Activated CD4-positive, alpha-beta memory T cell treated with anti-CD3 and anti-CD28 coated beads for 36 hours (primary cell): ENCODE results near the gene TNFSF10. TPM values are rescaled to one million over a fixed set of nuclear protein-coding genes. Genes with fewer than 3 reads are reported as not detected.

ENCODE experiments used
- CTCF ChIA-PET: fragments of 350-600 bp; sonication (Branson Sonifier 250); formaldehyde crosslinking; loops from one replicate; lab custom pipeline; 2021; ENCODE audit warnings: antibody characterized with exemption, inconsistent platforms; lab: Charles Lee
- POLR2A ChIA-PET: fragments of 350-600 bp; sonication (Branson Sonifier 250); formaldehyde crosslinking; loops from one replicate; lab custom pipeline; 2021; ENCODE audit warnings: antibody characterized with exemption; lab: Charles Lee
- DNase-seq: peaks from one replicate; pipeline ENCODE4 v3.0.0-alpha.2; 2020
- H3K27ac Mint-ChIP-seq: one replicate; pipeline ENCODE4 v1.8.0; 2021; ENCODE audit warnings: mixed read lengths
- H3K27me3 Mint-ChIP-seq: one replicate; pipeline ENCODE4 v1.8.0; 2021; ENCODE audit warnings: mixed read lengths
- H3K36me3 Mint-ChIP-seq: one replicate; pipeline ENCODE4 v1.8.0; 2021; ENCODE audit warnings: mixed read lengths
- H3K4me1 Mint-ChIP-seq: one replicate; pipeline ENCODE4 v1.8.0; 2021; ENCODE audit warnings: low read depth, mixed read lengths
- H3K4me3 Mint-ChIP-seq: one replicate; pipeline ENCODE4 v1.8.0; 2021; ENCODE audit warnings: mild to moderate bottlenecking, mixed read lengths
- H3K9me3 Mint-ChIP-seq: one replicate; pipeline ENCODE4 v1.8.0; 2021; ENCODE audit warnings: mixed read lengths
- intact Hi-C: fragments of 100-400 bp; cut with micrococcal nuclease; formaldehyde crosslinking; loops from one replicate; pipeline ENCODE4 v1.15.1; 2023
- total RNA-seq, 2 experiments: library from RNA; stranded (reverse); gene quantifications; one replicate each; pipeline ENCODE4 v1.2.3, GENCODE V29; 2021

TNFSF10 gene
- total RNA-seq, 2 experiments from 2014 or later = 30.1 to 31.8 TPM

- POLR2A ChIA-PET = interaction anchor here (1.4 kb wide), 1 partner anchor 27 kb away, joined by 5 read pairs; no protein-coding TSS in a partner anchor
- no peaks in the 10 kb centered on the region for H3K27me3 Mint-ChIP-seq
- DNase-seq = peak; percentile 37
Observed at GRCh38 chr3:172557515-172558220, 34.4 kb upstream of the TNFSF10 start.

GRCh38 chr3:172553526-172554252 is 30.5 kb upstream of the TNFSF10 start:
- ChIA-PET CTCF (interaction anchor here (0.7 kb wide), 1 partner anchor 92 kb away, joined by 3 read pairs; no protein-coding TSS in a partner anchor), POLR2A (no interaction called here)
- DNase-seq = no peak
- Mint-ChIP-seq H3K36me3 (no peaks in the 10 kb centered on the region), H3K9me3 (no peaks in the 10 kb centered on the region), H3K4me1 (peaks cover 32% of the 10 kb centered on the region), H3K27ac (no peak overlapping the region), H3K27me3 (no peaks in the 10 kb centered on the region), H3K4me3 (no peak overlapping the region)
- intact Hi-C loops = no loop called here

More at GRCh38 chr3:172557515-172558220, 34.4 kb upstream of the TNFSF10 start:
- H3K4me3 Mint-ChIP-seq = no peak overlapping the region
- H3K9me3 Mint-ChIP-seq = no peaks in the 10 kb centered on the region
- no peak overlapping the region for H3K27ac Mint-ChIP-seq
- CTCF ChIA-PET = interaction anchor here (0.5 to 1.4 kb wide), 4 partner anchors 39 to 179 kb away, joined by 3 to 4 read pairs (median 4); no protein-coding TSS in a partner anchor
- intact Hi-C loops = no loop called here
- peaks cover 26% of the 10 kb centered on the region for H3K4me1 Mint-ChIP-seq
- H3K36me3 Mint-ChIP-seq = no peaks in the 10 kb centered on the region

- ChIA-PET POLR2A (no interaction called here), CTCF (no interaction called here)
- intact Hi-C loops = no loop called here
- Mint-ChIP-seq H3K27ac (no peak overlapping the region), H3K27me3 (no peaks in the 10 kb centered on the region), H3K36me3 (no peaks in the 10 kb centered on the region), H3K4me1 (peaks cover 25% of the 10 kb centered on the region), H3K4me3 (no peak overlapping the region), H3K9me3 (no peaks in the 10 kb centered on the region)
- DNase-seq = no peak
Observed at GRCh38 chr3:172552607-172553006, 29.4 kb upstream of the TNFSF10 start.

GRCh38 chr3:172551874-172552273 is 28.6 kb upstream of the TNFSF10 start:
- Mint-ChIP-seq H3K27ac (no peak overlapping the region), H3K27me3 (no peaks in the 10 kb centered on the region), H3K36me3 (no peaks in the 10 kb centered on the region), H3K9me3 (no peaks in the 10 kb centered on the region), H3K4me3 (no peak overlapping the region), H3K4me1 (peaks cover 24% of the 10 kb centered on the region)
- POLR2A ChIA-PET = interaction anchor here (2.1 kb wide), 1 partner anchor 29 kb away, joined by 11 read pairs; the partner anchor contains the start of gene TNFSF10
- no peak for DNase-seq
- intact Hi-C loops = no loop called here
- CTCF ChIA-PET = no interaction called here

GRCh38 chr3:172550347-172550943 is 27.2 kb upstream of the TNFSF10 start:
- ChIA-PET POLR2A (interaction anchor here (0.8 to 2.1 kb wide), 5 partner anchors 12 to 29 kb away, joined by 3 to 13 read pairs (median 6); partner anchors contain the start of gene TNFSF10), CTCF (interaction anchor here (1.0 to 1.6 kb wide), 4 partner anchors 45 to 123 kb away, joined by 3 to 5 read pairs (median 3); no protein-coding TSS in a partner anchor)
- H3K4me3 Mint-ChIP-seq = no peak overlapping the region
- no peaks in the 10 kb centered on the region for H3K36me3 Mint-ChIP-seq
- H3K9me3 Mint-ChIP-seq = no peaks in the 10 kb centered on the region
- peak overlapping the region; percentile 52 for H3K27ac Mint-ChIP-seq
- intact Hi-C loops = loop anchor here (1.0 kb wide), 7 partner anchors 12 to 42 kb away; partner anchors contain the start of gene TNFSF10
- DNase-seq = peak; percentile 91
- H3K27me3 Mint-ChIP-seq = no peaks in the 10 kb centered on the region
- peaks cover 32% of the 10 kb centered on the region for H3K4me1 Mint-ChIP-seq

DNA sequence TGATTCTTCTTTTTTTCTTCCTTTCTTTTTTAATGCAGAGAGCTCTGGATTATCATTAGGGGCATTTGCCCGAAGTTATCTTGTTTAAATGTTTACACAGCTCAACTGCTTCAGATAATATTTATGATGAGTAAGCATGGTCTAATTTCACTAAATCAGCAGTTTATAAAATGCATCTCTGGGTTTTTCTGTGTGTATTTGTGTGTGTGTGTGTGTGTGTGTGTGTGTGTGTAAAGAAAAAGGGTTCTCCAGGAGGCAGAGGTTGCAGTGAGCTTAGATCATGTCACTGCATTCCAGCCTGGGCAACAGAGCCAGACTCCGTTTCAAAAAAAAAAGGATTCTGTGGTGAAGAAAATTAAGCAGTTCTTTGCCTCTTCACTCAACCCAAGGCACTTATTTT is 25.9 kb upstream of the TNFSF10 start:
- no peak overlapping the region for H3K27ac Mint-ChIP-seq
- ChIA-PET CTCF (interaction anchor here (1.4 kb wide), 1 partner anchor 46 kb away, joined by 4 read pairs; no protein-coding TSS in a partner anchor), POLR2A (interaction anchor here (1.2 kb wide), 1 partner anchor 26 kb away, joined by 4 read pairs; no protein-coding TSS in a partner anchor)
- H3K9me3 Mint-ChIP-seq = no peaks in the 10 kb centered on the region
- DNase-seq = no peak
- H3K4me1 Mint-ChIP-seq = peaks cover 34% of the 10 kb centered on the region
- H3K36me3 Mint-ChIP-seq = no peaks in the 10 kb centered on the region
- intact Hi-C loops = no loop called here
- no peaks in the 10 kb centered on the region for H3K27me3 Mint-ChIP-seq
- H3K4me3 Mint-ChIP-seq = no peak overlapping the region

DNA sequence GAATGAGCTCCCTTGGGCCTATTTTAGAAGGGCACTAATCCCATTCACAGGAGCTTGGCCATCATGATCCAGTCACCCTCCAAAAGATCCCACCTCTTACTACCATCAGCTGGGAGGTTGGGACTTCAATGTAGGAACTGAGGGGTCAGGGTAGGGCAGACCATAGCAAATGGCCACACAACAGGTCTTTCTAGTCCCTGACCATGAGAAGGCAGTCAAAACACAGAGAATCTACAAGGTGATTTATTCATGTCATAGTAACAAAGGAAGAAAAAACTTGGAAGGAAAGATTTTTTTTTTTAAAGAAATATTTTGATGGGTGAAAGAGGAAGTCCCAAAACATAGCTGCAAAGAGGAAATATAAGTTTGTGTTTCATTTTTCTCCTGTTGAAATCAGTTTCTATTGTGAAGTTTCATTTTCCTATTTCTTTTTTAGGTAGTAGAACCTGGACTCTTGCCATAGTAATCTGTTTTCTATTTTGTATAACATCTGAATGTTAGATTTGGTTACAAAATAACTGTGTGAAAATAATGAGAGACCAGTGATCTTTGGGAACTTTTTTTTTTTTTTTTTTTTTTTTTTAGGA is 23.5 kb upstream of the TNFSF10 start:
- Mint-ChIP-seq H3K4me1 (peaks cover 37% of the 10 kb centered on the region), H3K36me3 (no peaks in the 10 kb centered on the region), H3K4me3 (no peak overlapping the region), H3K9me3 (no peaks in the 10 kb centered on the region), H3K27me3 (no peaks in the 10 kb centered on the region), H3K27ac (no peak overlapping the region)
- no peak for DNase-seq
- intact Hi-C loops = no loop called here
- ChIA-PET POLR2A (interaction anchor here (0.9 kb wide), 1 partner anchor 16 kb away, joined by 3 read pairs; no protein-coding TSS in a partner anchor), CTCF (no interaction called here)

DNA sequence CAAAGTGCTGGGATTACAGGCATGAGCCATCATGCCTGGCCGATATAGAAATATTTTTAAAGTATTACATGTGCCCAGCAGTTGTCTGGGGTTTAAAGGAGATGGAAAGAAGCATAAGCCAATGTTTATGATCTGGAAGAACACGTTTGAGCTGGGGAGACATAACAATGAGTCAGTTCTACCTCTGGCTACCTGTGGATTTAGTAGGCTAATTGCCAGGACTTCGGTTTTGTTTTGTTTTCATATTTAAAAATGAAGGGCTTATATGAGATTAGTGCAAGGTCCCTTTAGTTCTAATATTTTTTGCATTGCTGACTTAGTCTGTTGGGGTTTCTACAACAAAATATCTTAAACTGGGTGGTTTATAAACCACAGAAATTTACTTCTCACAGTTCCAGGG is 22.9 kb upstream of the TNFSF10 start:
- no peak overlapping the region for H3K4me3 Mint-ChIP-seq
- CTCF ChIA-PET = no interaction called here
- POLR2A ChIA-PET = interaction anchor here (0.9 kb wide), 1 partner anchor 17 kb away, joined by 3 read pairs; no protein-coding TSS in a partner anchor
- H3K27me3 Mint-ChIP-seq = no peaks in the 10 kb centered on the region
- H3K9me3 Mint-ChIP-seq = no peaks in the 10 kb centered on the region
- peaks cover 31% of the 10 kb centered on the region for H3K4me1 Mint-ChIP-seq
- no peak for DNase-seq
- intact Hi-C loops = no loop called here
- H3K27ac Mint-ChIP-seq = no peak overlapping the region
- no peaks in the 10 kb centered on the region for H3K36me3 Mint-ChIP-seq

- no peaks in the 10 kb centered on the region for H3K9me3 Mint-ChIP-seq
- CTCF ChIA-PET = no interaction called here
- DNase-seq = no peak
- no peak overlapping the region for H3K27ac Mint-ChIP-seq
- no peaks in the 10 kb centered on the region for H3K36me3 Mint-ChIP-seq
- no peaks in the 10 kb centered on the region for H3K27me3 Mint-ChIP-seq
- POLR2A ChIA-PET = no interaction called here
- no peak overlapping the region for H3K4me3 Mint-ChIP-seq
- intact Hi-C loops = no loop called here
- H3K4me1 Mint-ChIP-seq = peaks cover 18% of the 10 kb centered on the region
Observed at GRCh38 chr3:172544404-172544803, 21.2 kb upstream of the TNFSF10 start.

DNA sequence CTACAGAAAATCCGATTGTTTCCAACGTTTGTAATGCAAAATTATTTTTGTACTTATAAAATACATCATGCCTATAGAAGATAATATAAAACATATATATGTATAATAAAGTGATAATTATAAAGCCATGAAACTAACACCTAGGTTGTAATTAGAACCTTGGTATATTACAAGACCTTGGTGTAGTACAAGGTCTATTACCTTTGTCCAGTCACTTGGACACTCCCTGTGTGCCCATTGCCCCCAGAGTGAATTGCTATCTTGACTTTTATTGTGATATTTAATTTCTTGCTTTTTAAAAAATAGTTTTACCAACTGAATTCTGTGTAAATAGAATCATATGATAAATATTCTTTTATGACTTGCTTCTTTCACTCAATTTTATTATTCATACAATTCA is 20.7 kb upstream of the TNFSF10 start:
- no peaks in the 10 kb centered on the region for H3K9me3 Mint-ChIP-seq
- CTCF ChIA-PET = no interaction called here
- no peaks in the 10 kb centered on the region for H3K27me3 Mint-ChIP-seq
- POLR2A ChIA-PET = no interaction called here
- no peak overlapping the region for H3K27ac Mint-ChIP-seq
- intact Hi-C loops = no loop called here
- no peaks in the 10 kb centered on the region for H3K36me3 Mint-ChIP-seq
- no peak overlapping the region for H3K4me3 Mint-ChIP-seq
- peaks cover 24% of the 10 kb centered on the region for H3K4me1 Mint-ChIP-seq
- DNase-seq = no peak

DNA sequence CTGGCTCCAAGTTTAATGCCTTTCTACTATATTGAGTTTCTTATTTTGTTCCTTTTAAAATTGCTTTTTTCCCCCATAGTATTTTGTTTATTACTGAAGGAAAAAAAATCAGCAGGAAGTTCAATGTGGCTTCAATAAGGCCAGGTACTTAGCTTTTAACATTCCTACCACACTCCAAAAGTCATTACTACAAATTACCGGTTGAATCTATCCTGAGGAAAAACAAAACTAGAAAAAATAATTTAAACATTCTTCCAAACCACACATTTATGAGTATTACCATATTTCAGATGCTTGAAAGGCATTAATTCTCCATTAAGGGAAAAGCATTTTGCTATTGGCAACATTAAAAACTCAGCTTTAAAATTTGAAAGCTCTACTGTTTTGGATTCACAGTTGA is 20.2 kb upstream of the TNFSF10 start:
- ChIA-PET POLR2A (no interaction called here), CTCF (no interaction called here)
- Mint-ChIP-seq H3K4me3 (no peak overlapping the region), H3K4me1 (peaks cover 28% of the 10 kb centered on the region), H3K9me3 (no peaks in the 10 kb centered on the region), H3K27me3 (no peaks in the 10 kb centered on the region), H3K27ac (no peak overlapping the region), H3K36me3 (peaks cover under 1% of the 10 kb centered on the region)
- intact Hi-C loops = no loop called here
- no peak for DNase-seq
